ENCODE data around the gene OXCT1.
"Not testable (repeated sequence)": the region's sequence is repeated elsewhere in the genome, so short reads cannot be mapped to it uniquely, and the experiment has no call there.

OXCT1 gene

GRCh38 chr5:41773799-41774198, 96.4 kb downstream of the OXCT1 start:
- no peak for DNase-seq (ENCODE audit: low read depth in 3 of 3)

DNA sequence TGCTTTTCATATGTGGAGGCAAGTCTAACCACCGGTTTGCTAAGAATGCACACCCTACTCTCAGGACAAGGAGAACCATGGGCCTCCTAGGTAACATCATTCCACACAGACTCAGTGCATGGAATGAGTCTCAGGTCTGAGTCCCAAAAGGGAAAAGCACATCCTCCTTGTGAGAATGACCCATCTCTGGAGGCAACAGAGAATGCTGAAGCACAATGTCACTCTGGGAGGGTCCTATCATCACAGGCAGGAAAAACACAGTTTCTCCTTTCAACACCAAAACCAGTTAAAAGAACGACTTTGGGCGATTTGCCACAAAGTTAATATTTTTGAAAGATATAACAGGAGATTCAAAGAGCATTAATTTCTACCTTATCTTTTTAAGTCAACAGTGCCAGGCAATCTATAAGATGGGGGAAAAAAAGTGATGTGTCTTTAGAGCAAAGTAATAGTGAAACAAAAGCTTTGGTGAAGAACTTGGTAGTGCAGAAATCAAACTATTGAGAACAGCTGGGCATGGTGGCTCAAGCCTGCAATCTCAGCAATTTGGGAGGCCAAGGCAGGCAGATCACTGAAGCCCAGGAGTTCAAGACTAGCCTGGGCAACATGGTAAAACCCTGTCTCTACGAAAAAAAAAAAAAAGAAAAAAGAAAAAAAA, 97.3 kb downstream of the OXCT1 start:
- DNase-seq (ENCODE audit: low read depth in 3 of 3), result no peak

- DNase-seq (ENCODE audit: low read depth in 3 of 3), result no peak
These were observed 98.2 kb downstream of the OXCT1 start for GRCh38 chr5:41772056-41772455.

DNA sequence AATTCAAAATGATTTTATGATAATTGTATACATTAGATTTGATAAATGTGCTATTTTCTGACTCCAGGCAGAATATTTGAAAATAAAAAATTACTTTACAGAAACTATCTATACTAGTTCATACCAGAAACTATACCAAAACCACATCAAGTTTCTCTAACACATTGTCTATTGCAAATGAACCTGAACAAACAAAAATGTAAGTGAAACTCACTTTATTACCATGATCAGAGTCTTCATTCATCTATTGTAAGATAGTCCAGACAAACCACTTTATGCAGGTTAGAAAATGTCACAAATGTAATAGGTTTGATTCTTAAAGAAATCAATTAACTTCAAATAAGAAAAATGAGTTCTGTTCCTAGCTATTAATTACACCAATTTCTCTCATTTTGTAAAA, 99.4 kb downstream of the OXCT1 start:
- no peak for DNase-seq (ENCODE audit: low read depth in 3 of 3)

DNA sequence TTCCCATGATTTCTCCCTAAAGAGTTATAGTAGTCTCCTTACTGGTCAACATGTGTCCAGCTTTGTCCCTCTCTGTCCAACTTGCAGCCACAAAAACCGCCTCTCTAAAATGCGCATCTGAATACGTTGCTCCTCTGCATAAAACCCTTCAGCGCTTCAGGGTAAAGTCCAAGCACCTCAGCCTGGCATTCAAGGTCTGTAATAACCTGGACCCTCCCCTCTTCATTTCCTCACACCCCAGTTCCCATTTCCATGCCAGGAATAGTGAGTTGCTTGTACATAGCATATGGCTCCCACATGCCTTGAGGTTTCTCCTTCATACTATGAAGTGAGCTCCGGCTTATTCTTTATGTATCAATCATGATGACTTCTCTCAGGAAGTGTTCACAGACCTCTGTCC, 101.5 kb downstream of the OXCT1 start:
- no peak for DNase-seq (ENCODE audit: low read depth in 3 of 3)

- DNase-seq (ENCODE audit: low read depth in 3 of 3), result no peak
These were observed 105.6 kb downstream of the OXCT1 start for GRCh38 chr5:41764650-41765049.

DNA sequence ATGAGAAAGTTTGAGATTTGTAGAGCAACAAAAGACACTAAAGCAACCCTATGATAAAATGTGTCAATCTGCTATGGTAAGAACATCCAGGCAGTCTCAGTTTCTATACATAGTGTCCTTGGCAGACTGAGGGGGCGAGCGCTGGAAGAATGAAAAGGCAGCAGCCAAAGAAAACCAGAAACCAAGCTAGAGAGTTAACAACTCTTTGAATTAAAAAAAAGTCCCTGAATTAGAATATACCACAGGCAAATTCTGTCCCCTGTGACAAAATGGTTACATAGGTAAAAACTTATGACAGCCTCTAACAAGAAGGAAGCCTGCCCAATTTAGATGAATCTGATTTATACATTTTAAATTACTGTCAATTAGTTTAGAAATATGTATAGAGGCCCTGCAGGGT, 106.7 kb downstream of the OXCT1 start:
- no peak for DNase-seq (ENCODE audit: low read depth in 3 of 3)

- no peak for DNase-seq (ENCODE audit: low read depth in 3 of 3)
These were observed 107.1 kb downstream of the OXCT1 start for GRCh38 chr5:41763081-41763480.

GRCh38 chr5:41762426-41762825, 107.8 kb downstream of the OXCT1 start:
- no peak for DNase-seq (ENCODE audit: low read depth in 3 of 3)

GRCh38 chr5:41761663-41762062, 108.6 kb downstream of the OXCT1 start:
- no peak for DNase-seq (ENCODE audit: low read depth in 3 of 3)

DNA sequence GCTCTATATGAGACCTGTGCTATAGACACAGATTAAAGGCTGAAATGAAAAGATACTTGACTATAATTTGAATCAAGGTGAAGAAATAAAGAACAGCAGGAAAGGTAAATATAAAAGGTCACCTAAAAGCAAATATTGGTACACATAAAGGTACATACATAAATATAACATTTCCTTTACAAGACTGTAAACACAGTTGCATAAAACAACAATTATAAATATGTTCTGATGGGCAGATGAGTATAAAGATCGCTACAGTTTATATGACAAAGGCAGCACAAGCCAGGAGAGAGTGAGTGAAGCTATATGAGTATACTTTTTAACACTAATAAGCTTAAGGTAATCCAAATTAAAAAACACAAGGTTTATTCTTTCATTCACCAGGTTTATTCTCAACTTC, 114.5 kb downstream of the OXCT1 start:
- no peak for DNase-seq (ENCODE audit: low read depth in 3 of 3)

GRCh38 chr5:41754857-41755256, 115.4 kb downstream of the OXCT1 start:
- no peak for DNase-seq (ENCODE audit: low read depth in 3 of 3)

GRCh38 chr5:41751867-41752266, 118.4 kb downstream of the OXCT1 start:
- no peak for DNase-seq (ENCODE audit: low read depth in 3 of 3)

DNA sequence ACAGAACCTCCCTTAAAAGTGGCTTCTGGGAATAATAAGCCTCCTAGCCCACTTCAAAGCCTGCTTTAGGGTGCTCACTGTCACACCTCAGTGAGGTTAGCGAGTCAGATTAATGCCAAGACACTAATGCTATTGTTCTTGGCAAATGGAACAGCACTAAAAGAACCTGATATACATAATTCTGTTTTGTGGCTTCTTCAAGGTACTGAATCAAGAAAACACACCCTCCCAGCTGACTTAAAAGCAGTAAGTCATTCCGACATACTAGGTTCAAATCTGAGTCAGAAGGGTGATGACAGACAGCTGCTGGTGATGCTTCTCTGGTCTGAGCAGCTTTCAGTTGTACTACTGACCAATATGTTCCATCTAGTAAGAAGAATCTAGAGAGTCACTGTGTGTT, 121.6 kb downstream of the OXCT1 start:
- peak in 1 of 3 experiments; percentile 10 for DNase-seq (ENCODE audit: low read depth in 3 of 3)

DNA sequence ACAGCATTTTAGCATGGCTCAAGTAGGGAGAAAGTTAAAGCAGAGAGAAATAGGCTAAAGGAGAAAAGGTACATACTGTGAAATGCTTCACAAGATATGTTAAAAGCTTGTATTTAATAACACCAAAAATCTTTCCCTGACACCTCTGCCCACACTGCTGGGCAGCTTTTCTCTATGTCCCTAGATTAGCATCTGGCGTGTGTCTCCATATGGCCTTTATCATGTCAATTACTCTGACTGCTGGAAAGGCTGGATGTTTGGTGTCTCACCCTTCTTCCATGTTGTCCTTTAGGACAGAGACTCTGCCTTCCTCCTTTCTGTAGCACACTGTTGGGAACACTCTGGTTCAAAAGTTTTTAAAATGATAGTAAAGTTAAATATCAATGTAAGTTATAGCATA, 122.5 kb downstream of the OXCT1 start:
- no peak for DNase-seq (ENCODE audit: low read depth in 3 of 3)

- DNase-seq (ENCODE audit: low read depth in 3 of 3), result no peak
These were observed 122.9 kb downstream of the OXCT1 start for GRCh38 chr5:41747301-41747700.

DNA sequence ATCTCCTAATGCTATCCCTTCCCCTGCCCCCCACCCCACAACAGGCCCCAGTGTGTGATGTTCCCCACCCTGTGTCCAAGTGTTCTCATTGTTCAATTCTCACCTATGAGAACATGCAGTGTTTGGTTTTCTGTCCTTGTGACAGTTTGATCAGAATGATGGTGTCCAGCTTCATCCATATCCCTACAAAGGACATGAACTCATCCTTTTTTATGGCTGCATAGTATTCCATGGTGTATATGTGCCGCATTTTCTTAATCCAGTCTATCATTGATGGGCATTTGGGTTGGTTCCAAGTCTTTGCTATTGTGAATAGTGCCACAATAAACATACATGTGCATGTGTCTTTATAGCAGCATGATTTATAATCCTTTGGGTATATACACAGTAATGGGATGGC, 127.6 kb downstream of the OXCT1 start:
- DNase-seq (ENCODE audit: low read depth in 3 of 3), result not testable (repeated sequence)

GRCh38 chr5:41738710-41739354, 131.4 kb downstream of the OXCT1 start:
- no peak for DNase-seq (ENCODE audit: low read depth in 3 of 3)

- no peak for DNase-seq (ENCODE audit: low read depth in 3 of 3)
These were observed 133.6 kb downstream of the OXCT1 start for GRCh38 chr5:41736641-41737040.

- DNase-seq (ENCODE audit: low read depth in 3 of 3), result no peak
These were observed 135.0 kb downstream of the OXCT1 start for GRCh38 chr5:41735213-41735612.

DNA sequence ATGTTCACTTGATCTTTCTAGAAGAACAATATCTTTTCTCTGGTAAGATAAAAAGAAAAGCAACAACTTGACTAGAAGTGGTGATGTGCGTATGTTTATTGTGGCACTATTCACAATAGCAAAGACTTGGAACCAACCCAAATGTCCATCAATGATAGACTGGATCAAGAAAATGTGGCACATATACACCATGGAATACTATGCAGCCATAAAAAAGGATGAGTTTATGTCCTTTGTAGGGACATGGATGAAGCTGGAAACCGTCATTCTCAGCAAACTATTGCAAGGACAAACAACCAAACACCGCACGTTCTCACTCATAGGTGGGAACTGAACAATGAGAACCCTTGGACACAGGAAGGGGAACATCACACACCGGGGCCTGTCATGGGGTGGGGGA, 140.8 kb downstream of the OXCT1 start:
- DNase-seq (ENCODE audit: low read depth in 3 of 3), result not testable (repeated sequence)

DNA sequence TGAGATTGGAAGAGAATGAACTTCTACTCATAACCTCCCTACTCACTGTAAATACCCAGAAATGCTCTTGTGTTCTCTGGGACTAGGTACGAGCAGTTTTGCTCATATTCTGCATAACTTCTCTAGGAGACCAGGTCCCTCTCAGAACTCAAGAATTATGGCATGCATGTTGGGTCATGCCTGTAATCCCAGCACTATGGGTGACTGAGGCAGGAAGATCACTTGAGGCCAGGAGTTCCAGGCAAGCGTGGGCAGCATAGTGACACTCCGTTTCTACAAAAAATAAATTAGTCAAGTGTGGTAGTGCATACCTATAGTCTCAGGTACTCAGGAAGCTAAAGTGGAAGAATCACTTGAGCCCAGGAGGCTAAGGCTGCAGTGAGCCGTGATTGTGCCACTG, 141.9 kb downstream of the OXCT1 start:
- no peak for DNase-seq (ENCODE audit: low read depth in 3 of 3)

DNA sequence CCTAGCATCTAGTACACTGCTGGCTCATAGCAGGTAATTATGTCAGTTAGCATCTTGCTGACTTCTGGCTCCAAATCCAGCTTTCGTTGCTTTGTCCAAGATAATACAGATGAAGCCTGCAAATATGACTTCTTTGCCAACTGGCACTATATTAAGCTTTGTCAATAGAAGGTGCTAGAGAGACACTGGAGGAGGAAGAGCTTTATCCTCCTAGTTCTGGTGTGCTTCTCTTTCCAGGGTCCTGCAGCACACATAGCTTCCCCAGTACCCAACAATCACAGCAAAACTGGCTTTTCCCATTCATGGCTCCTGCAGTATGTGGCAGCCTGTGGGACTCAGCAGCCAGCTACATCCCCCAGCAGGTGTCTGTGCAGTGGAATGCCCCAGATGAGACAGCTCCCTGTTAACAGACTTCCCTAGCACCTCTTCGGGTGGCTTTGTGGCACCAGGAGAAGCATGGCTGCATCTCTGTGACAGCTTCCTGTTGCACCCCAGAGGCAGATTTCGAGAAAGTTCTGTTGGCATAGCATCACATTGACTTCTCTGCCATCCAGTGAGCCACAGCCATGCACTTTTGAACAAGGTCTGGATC, 147.8 kb downstream of the OXCT1 start:
- no peak for DNase-seq (ENCODE audit: low read depth in 3 of 3)
